WTC11 (cell line): ENCODE data around the gene KIAA1958. TPM values are rescaled to one million over a fixed set of nuclear protein-coding genes. Genes with fewer than 3 reads are reported as not detected.
A peak's percentile ranks its signal among the peaks of the same experiment; 100 is the strongest.

Experiments used
- ATAC-seq: fragments of 200-7000 bp; cut with Tn5 transposase; 2 replicates; pipeline ENCODE4 v1.10.0; 2021; ENCODE audit warnings: mild to moderate bottlenecking, moderate library complexity
- CTCF ChIA-PET: fragments of 300-600 bp; sonication (Branson Sonifier 250); formaldehyde crosslinking; loops from one replicate; lab custom pipeline; 2021; ENCODE audit warnings: antibody characterized with exemption; lab: Charles Lee
- POLR2A ChIA-PET: fragments of 350-600 bp; sonication (Branson Sonifier 250); formaldehyde crosslinking; loops from one replicate; lab custom pipeline; 2021; ENCODE audit warnings: antibody characterized with exemption; lab: Charles Lee
- DNase-seq: peaks from one replicate; pipeline ENCODE4 v3.0.0; 2021; ENCODE audit warnings: low spot score
- H3K27ac Mint-ChIP-seq: 2 replicates; pipeline ENCODE4 v1.8.0; 2021; ENCODE audit warnings: mixed read lengths
- H3K27me3 Mint-ChIP-seq: 2 replicates; pipeline ENCODE4 v1.8.0; 2021; ENCODE audit warnings: low read depth, mild to moderate bottlenecking, moderate library complexity, mixed read lengths
- H3K36me3 Mint-ChIP-seq: 2 replicates; pipeline ENCODE4 v1.8.0; 2021; ENCODE audit warnings: mixed read lengths
- H3K4me1 Mint-ChIP-seq: 2 replicates; pipeline ENCODE4 v1.8.0; 2022; ENCODE audit warnings: mixed read lengths
- H3K4me3 Mint-ChIP-seq: 2 replicates; pipeline ENCODE4 v1.8.0; 2021; ENCODE audit warnings: mild to moderate bottlenecking, moderate library complexity, mixed read lengths
- H3K9me3 Mint-ChIP-seq: 2 replicates; pipeline ENCODE4 v1.8.0; 2021; ENCODE audit warnings: mixed read lengths
- AFF4 ChIP-seq: sonication (generic); formaldehyde crosslinking; IDR thresholded peaks from 2 replicates; pipeline ENCODE4 v1.8.1; 2023; ENCODE audit warnings: mild to moderate bottlenecking, missing genetic modification reagents, borderline replicate concordance
- AR ChIP-seq: fragments of 250-450 bp; sonication (Bioruptor Pico); IDR thresholded peaks from 2 replicates; pipeline ENCODE4 v1.9.0; 2021; ENCODE audit warnings: mild to moderate bottlenecking
- ARID4B ChIP-seq: sonication (generic); formaldehyde crosslinking; IDR thresholded peaks from 2 replicates; pipeline ENCODE4 v1.8.0; 2023; ENCODE audit warnings: missing genetic modification reagents, mild to moderate bottlenecking, borderline replicate concordance
- CBFB ChIP-seq: sonication (generic); formaldehyde crosslinking; IDR thresholded peaks from 2 replicates; pipeline ENCODE4 v1.8.1; 2022; ENCODE audit warnings: mild to moderate bottlenecking, low read depth, missing genetic modification reagents
- FOXP4 ChIP-seq: sonication (generic); formaldehyde crosslinking; IDR thresholded peaks from 2 replicates; pipeline ENCODE4 v1.8.0; 2022; ENCODE audit warnings: mild to moderate bottlenecking, missing genetic modification reagents
- GTF2I ChIP-seq: fragments of 250-450 bp; sonication (Bioruptor Pico); conservative IDR thresholded peaks from 2 replicates; pipeline ENCODE4 v1.4.0; 2021; ENCODE audit warnings: mild to moderate bottlenecking
- HMGA2 ChIP-seq: fragments of 250-450 bp; sonication (Bioruptor Pico); IDR thresholded peaks from 2 replicates; pipeline ENCODE4 v1.4.0; 2021; ENCODE audit warnings: mild to moderate bottlenecking, moderate library complexity
- IRF1 ChIP-seq: sonication (generic); formaldehyde crosslinking; IDR thresholded peaks from 2 replicates; pipeline ENCODE4 v1.8.0; 2023; ENCODE audit warnings: missing genetic modification reagents
- JAZF1 ChIP-seq: fragments of 250-450 bp; sonication (Bioruptor Pico); IDR thresholded peaks from 2 replicates; pipeline ENCODE4 v1.9.0; 2021; ENCODE audit warnings: moderate library complexity, mild to moderate bottlenecking, inconsistent platforms
- NFATC4 ChIP-seq: fragments of 250-450 bp; sonication (Bioruptor Pico); IDR thresholded peaks from 2 replicates; pipeline ENCODE4 v1.9.0; 2021; ENCODE audit warnings: mild to moderate bottlenecking
- NR3C1 ChIP-seq: sonication (generic); formaldehyde crosslinking; conservative IDR thresholded peaks from 2 replicates; pipeline ENCODE4 v1.8.1; 2023; ENCODE audit warnings: low read depth, mild to moderate bottlenecking, missing genetic modification reagents
- OVOL2 ChIP-seq: fragments of 250-450 bp; sonication (Bioruptor Pico); IDR thresholded peaks from 2 replicates; pipeline ENCODE4 v1.9.0; 2021; ENCODE audit warnings: mild to moderate bottlenecking, borderline replicate concordance
- RELA ChIP-seq: sonication (generic); formaldehyde crosslinking; IDR thresholded peaks from 2 replicates; pipeline ENCODE4 v1.8.1; 2022; ENCODE audit warnings: missing genetic modification reagents, mild to moderate bottlenecking, borderline replicate concordance
- ZNF121 ChIP-seq: sonication (generic); formaldehyde crosslinking; IDR thresholded peaks from 2 replicates; pipeline ENCODE4 v1.8.0; 2023; ENCODE audit warnings: missing genetic modification reagents
- ZNF138 ChIP-seq: sonication (generic); formaldehyde crosslinking; conservative IDR thresholded peaks from 2 replicates; pipeline ENCODE4 v1.8.1; 2022; ENCODE audit warnings: mild to moderate bottlenecking, moderate library complexity, missing genetic modification reagents
- ZSCAN18 ChIP-seq: fragments of 250-450 bp; sonication (Bioruptor Pico); IDR thresholded peaks from 2 replicates; pipeline ENCODE4 v2.1.2; 2022; ENCODE audit warnings: mild to moderate bottlenecking, moderate library complexity
- total RNA-seq: library from RNA; stranded (reverse); gene quantifications from 3 replicates; pipeline ENCODE4 v1.2.3, GENCODE V29; 2021

The KIAA1958 gene
- total RNA-seq, 1 experiment from 2014 or later: 41.0 TPM

- no peak for TF ChIP-seq CBFB (CRISPR knock-in tag)
- no peak for TF ChIP-seq ZNF121 (CRISPR knock-in tag)
- no peak for TF ChIP-seq AR (CRISPR knock-in tag)
- TF ChIP-seq IRF1 (CRISPR knock-in tag): no peak
- no peak for TF ChIP-seq RELA (CRISPR knock-in tag)
- TF ChIP-seq HMGA2 (CRISPR knock-in tag): no peak
- no peak for TF ChIP-seq GTF2I (CRISPR knock-in tag)
- TF ChIP-seq, all 79 proteins: peak for 0
These were observed 71.8 kb downstream of the KIAA1958 start (continued) for GRCh38 chr9:112558476-112558875.

- ATAC-seq (no peak), DNase-seq (no peak)
- TF ChIP-seq OVOL2 (CRISPR knock-in tag): no peak
- Mint-ChIP-seq H3K27ac (peak overlapping the region; percentile 14), H3K9me3 (no peaks in the 10 kb centered on the region), H3K27me3 (no peaks in the 10 kb centered on the region), H3K4me1 (peaks cover 46% of the 10 kb centered on the region), H3K36me3 (peaks cover 5% of the 10 kb centered on the region), H3K4me3 (no peak overlapping the region)
- ChIA-PET CTCF (interaction anchor here (0.8 kb wide), 1 partner anchor 192 kb away, joined by 3 read pairs; no protein-coding TSS in a partner anchor), POLR2A (no interaction called here)
These were observed 72.4 kb downstream of the KIAA1958 start for GRCh38 chr9:112558978-112559377.

GRCh38 chr9:112559629-112560413 is 73.2 kb downstream of the KIAA1958 start:
- H3K36me3 Mint-ChIP-seq: peaks cover 3% of the 10 kb centered on the region
- ChIA-PET POLR2A (no interaction called here), CTCF (no interaction called here)
- no peaks in the 10 kb centered on the region for H3K9me3 Mint-ChIP-seq
- H3K4me3 Mint-ChIP-seq: no peak overlapping the region
- DNase-seq (no peak), ATAC-seq (no peak)
- no peaks in the 10 kb centered on the region for H3K27me3 Mint-ChIP-seq
- H3K27ac Mint-ChIP-seq: no peak overlapping the region
- peaks cover 49% of the 10 kb centered on the region for H3K4me1 Mint-ChIP-seq
- TF ChIP-seq ZSCAN18: no peak
- TF ChIP-seq NFATC4 (CRISPR knock-in tag): no peak
- no peak for TF ChIP-seq JAZF1
- TF ChIP-seq AFF4 (CRISPR knock-in tag): no peak
- no peak for TF ChIP-seq RELA (CRISPR knock-in tag)
- TF ChIP-seq FOXP4 (CRISPR knock-in tag): no peak
- no peak for TF ChIP-seq ZNF138 (CRISPR knock-in tag)
- no peak for TF ChIP-seq CBFB (CRISPR knock-in tag)
- no peak for TF ChIP-seq NR3C1 (CRISPR knock-in tag)
- TF ChIP-seq ARID4B (CRISPR knock-in tag): no peak
